Stimulated activated CD8-positive, alpha-beta memory T cell treated with anti-CD3 and anti-CD28 coated beads, Interleukin-4, amount 100 ng/mL, for 1 hour (primary cell): ENCODE results near the gene MED13L.
A peak's percentile ranks its signal among the peaks of the same experiment; 100 is the strongest.

ENCODE experiments used
- DNase-seq, 2 donors: peaks; one replicate each; pipeline ENCODE4 v3.0.0-alpha.2; 2020; ENCODE audit warnings: low read depth in 2 of 2, low spot score in 1 of 2

MED13L gene

DNA sequence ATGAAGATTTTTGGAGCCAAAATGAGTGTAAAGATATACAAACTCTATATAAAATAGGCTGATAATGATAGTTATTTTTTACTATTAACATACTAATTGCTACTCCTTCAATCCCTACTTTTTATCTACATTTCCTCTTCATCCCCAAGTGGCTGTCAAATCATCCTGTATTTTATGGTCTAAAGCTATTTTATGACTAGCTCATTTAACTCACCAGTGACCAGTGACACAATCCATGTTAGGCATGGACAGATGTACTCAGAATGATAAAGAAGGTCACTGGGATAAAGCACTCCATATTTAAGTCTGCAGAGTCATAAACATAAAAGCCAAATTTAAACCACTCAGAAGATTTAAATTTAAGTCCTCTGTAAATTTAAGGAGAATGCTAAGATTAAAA is 183.0 kb downstream of the MED13L start:
- no peak for DNase-seq

DNA sequence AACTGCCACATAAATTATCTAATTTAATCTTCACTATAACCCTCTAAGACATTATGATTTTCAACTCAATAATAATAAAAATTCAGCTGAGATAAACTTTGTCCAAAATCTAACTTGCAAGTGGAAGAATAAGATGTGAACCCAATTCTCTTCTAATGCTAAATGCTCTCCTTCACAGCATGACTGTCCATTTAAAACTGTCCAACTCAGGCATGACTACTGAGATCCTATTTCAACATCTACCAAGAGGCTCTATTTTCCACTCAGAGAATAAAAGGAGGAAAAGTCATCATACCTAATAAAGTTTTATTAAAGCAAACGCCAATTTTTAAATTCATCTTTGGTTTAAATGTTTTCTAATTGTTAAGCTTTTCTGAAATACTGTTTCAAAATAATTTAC is 183.6 kb downstream of the MED13L start:
- no peak for DNase-seq

- DNase-seq: no peak
These were observed 184.7 kb downstream of the MED13L start for GRCh38 chr12:116092776-116093175.

DNA sequence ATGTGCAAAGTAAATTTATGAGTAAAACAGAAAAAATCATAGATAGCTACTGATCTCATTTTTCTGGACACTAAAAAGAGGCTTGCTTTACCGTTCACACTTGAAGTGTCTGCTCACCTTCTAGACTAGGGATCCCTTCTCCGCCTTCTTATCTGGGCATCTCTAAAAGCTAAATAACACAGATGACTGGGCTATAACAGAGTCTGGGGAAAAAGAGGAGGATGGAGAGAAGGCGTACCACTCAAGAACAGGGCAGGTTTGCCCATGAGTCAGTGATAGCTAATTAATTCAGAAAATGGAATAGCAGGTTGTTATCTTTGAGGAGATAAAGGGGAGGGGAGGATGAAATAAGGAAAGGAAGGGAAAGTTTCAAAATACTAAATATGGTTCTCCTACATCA is 185.3 kb downstream of the MED13L start:
- DNase-seq: no peak

GRCh38 chr12:116091579-116091978 is 185.9 kb downstream of the MED13L start:
- no peak for DNase-seq

DNA sequence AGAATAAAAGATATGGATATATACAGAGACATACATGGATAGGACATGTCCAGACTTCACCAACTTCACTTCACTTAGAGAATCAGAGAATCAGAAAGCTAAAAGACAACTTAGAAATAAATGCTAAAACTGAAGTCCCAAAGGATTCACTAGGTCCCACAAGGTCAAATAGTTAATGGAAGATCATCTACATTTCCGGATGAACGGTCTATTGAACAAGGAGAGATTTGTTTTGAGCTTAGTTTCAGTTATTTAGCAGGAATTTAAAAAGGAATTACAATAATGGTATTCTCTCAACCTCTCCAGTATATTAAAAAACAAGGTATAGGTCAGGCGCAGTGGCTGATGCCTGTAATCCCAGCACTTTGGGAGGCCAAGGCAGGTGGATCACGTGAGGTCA is 187.0 kb downstream of the MED13L start:
- no peak for DNase-seq

GRCh38 chr12:116089080-116089479 is 188.4 kb downstream of the MED13L start:
- DNase-seq: no peak

DNA sequence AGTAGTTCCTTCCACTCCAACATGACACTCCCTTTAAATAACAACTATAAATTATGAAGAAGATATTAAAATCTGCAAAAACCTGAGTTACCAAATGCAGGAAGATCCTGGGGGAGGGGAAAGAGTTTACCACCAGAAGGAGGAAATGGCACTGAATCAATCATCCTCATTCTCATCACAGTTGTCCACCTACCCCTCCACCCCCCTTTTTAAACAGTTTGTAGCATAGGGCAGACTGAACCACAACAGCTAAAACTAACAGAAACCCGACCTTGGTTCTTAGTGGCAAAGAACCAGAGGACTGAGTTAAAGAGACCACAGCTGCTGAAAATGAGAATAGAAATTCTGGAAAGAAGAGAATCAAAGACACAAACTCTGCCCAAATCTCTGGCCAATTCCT is 189.5 kb downstream of the MED13L start:
- no peak for DNase-seq

GRCh38 chr12:116087399-116087798 is 190.1 kb downstream of the MED13L start:
- no peak for DNase-seq

DNA sequence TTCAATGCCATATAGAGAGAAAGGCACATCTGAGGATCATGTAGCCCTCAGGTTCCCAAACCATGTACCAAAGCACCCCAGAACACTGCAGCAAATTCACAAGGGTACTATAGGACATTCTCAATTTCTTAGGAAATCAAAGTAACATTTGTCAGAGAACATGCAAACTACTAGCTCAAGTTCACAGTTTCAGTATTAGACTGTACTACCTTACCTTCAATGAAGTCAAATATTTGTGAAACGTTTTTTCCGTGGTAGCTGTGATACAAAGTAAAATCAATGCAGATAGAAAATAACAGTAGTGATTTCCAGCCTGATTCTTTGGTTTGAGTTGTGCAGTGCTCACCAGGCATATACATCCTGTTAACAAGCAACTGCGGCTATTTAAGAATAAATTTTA is 197.1 kb downstream of the MED13L start:
- no peak for DNase-seq

DNA sequence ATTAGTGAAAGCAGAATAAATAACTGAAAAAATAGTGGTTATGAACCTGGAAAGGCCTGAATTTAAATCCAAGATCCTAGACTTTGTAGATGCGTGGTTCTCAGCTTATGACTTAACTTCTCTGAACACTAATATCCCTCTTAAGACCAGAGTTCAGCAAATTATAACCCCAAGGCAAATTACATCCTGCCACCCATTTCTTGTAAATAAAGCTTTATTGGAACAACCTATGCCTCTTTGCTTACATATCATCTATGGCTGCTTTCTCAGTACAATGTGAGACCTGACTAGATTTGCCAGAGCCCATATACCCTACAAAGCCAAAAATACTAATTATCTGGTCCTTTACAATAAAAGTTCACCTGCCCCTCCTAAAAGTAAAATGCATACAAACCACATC is 199.1 kb downstream of the MED13L start:
- no peak for DNase-seq

DNA sequence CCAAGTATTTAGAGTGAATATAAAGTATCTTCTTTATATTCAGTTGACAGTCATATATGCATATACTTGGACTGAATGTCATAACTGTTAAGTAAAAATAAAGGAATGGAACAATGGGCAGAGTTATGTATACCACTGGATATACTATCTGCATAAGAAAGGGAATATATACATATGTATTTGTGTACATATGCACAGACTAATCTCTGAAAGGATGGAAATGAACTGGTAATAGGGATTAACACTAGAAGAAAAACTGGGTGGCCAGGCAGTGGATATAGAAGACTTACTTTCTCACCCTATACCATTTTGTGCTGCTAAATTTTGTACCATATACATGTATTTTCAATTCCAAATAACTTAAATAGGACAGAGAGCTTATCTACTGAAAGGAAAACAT is 200.1 kb downstream of the MED13L start:
- DNase-seq: no peak

DNA sequence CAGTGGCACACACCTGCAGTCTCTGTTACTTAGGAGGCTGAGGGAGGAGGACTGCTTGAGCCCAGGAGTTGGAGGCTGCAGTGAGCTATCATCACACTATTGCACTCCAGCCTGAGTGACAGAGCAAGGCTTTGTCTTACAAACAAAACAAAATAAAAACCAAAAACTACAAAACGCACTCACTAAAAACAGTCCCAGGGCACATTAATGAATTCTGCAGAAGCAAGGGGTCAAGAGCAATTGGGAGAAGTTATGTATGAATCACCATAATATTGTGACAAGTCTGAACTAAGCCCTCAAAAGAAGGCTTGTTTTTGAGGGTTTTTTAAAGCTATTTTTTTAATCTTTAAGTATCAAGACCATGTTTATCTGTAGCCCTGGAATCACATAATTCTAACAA is 201.1 kb downstream of the MED13L start:
- DNase-seq: no peak

DNA sequence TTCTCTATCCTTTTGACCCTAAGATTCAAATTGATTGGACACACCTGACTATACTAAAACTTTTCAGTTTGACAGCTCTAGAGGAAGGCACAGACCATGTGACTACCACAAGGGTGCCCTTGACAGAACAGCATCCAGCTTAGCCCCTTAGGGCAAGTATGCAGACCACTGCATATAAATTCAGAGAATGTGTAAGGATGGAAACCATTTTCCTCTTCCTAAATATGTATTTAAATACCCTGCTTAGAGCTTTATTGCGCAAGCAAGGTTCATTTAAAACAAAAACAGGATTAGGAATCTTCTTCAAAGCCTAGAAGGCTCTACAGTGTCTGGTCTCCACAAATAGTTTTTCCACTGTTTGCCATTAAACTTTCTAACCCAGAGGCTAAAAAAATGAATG is 202.8 kb downstream of the MED13L start:
- DNase-seq: no peak

GRCh38 chr12:116071555-116072230 is 205.8 kb downstream of the MED13L start:
- no peak for DNase-seq

DNA sequence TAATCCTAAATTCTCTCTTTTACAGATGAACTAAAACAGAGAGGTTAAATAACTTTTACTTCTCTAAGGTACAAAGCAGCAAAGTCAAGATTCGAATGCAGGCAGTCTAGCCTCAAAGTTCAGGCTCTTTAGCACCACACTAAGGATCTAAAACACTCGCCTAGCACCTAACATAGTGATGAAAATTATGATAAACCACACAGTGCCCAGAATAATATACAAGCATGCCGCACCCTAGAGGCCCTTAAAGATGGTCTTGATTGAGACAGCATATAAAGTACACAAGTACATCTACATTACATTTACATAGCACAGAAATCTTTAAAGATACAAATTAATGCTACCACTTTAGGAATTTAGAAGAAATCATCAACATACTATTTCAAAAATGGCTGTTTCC is 207.0 kb downstream of the MED13L start:
- no peak for DNase-seq

DNA sequence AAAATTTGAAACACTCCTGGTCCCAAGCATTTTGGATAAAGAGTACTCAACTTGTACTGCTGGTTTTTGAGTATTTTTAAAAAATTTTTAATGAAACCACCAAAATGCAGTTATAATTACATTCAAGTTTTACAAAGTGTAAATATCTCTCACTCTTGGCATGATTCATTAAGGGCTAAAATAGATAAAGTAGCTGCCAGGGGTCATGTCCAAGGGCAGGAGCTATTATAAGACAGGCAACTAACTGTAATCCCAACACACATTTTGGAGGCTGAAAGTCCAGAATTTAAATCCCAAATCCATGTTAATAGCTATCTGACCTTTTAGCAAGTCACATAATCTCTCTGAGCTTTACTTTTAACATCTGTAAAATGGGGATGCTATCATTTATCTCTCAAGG is 207.6 kb downstream of the MED13L start:
- no peak for DNase-seq

DNA sequence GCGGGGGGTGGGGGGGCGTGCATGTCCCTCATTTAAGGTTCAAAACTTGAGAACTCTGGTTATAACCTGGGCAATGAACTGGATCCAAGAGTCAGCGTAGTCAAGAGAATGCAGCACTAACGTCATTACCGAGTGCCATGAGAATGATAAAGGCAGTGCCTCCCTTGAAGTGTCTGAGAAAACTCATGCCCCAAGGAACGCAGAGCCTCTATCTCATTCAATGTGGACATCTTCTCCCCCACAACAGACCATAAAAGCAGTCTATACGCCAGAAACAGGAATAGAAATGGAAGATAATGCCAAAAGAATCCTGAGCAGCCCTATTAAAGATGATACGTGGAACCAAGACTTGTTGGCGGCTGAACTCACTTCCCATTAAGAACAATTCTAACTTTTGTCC is 208.6 kb downstream of the MED13L start:
- no peak for DNase-seq

- DNase-seq: no peak
These were observed 209.1 kb downstream of the MED13L start for GRCh38 chr12:116068371-116068770.

GRCh38 chr12:116067892-116068291 is 209.6 kb downstream of the MED13L start:
- DNase-seq: no peak

- DNase-seq: peak in 1 of 2 donors; percentile 21
These were observed 210.9 kb downstream of the MED13L start for GRCh38 chr12:116066381-116067230.

DNA sequence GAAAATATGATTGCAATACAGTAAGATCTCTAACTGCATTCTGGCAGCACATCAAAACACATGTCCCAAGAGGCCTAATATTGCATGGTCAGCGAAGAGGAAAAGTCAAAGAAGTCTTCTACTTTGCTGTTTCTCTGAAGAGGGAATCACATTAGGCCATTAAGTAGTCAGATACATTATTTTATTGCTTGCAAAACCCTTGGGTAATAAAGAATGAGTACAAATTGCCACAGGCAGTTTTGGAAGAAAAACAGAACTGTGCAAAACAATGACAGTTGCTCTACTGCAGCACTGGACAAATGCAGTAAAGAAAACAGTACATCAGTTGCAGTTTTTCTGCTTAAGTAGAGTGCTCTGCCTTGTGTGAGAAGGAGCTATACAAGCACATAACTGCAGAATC is 211.9 kb downstream of the MED13L start:
- DNase-seq: no peak

- no peak for DNase-seq
These were observed 213.0 kb downstream of the MED13L start for GRCh38 chr12:116064493-116064892.
